NCI-H524 treated with DMSO at 0.1 percent for 48 hours (cell line): Measurements from ENCODE around the gene ARHGAP15.

Source experiments
- DNase-seq: peaks from one replicate; lab custom pipeline; 2025; lab: John Stamatoyannopoulos, UW

The ARHGAP15 gene

GRCh38 chr2:143225931-143226330, 96.7 kb downstream of the ARHGAP15 start:
- DNase-seq = no peak

- DNase-seq = no peak
Measured at GRCh38 chr2:143226714-143227541, 97.7 kb downstream of the ARHGAP15 start.

- no peak for DNase-seq
Measured at GRCh38 chr2:143229411-143229810, 100.2 kb downstream of the ARHGAP15 start.

DNA sequence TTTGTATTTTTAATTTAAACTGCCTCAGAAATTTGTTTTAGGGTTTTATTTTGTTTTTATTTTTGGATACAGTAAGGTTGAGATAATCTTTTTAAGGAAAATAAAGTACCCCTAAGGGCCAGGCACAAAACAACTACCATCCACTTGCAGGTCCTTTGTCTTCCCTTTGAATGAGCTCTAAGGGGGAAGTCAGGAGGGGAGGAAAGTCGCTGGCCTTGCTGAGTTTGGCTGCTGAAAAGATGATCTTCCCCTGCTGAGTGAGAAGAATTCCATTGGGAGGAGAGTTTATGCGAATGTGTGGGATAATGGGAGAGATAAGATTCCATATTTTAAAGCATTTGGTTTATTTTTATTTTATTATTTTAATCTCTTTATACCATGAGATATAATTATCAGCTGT, 100.7 kb downstream of the ARHGAP15 start:
- DNase-seq = no peak

DNA sequence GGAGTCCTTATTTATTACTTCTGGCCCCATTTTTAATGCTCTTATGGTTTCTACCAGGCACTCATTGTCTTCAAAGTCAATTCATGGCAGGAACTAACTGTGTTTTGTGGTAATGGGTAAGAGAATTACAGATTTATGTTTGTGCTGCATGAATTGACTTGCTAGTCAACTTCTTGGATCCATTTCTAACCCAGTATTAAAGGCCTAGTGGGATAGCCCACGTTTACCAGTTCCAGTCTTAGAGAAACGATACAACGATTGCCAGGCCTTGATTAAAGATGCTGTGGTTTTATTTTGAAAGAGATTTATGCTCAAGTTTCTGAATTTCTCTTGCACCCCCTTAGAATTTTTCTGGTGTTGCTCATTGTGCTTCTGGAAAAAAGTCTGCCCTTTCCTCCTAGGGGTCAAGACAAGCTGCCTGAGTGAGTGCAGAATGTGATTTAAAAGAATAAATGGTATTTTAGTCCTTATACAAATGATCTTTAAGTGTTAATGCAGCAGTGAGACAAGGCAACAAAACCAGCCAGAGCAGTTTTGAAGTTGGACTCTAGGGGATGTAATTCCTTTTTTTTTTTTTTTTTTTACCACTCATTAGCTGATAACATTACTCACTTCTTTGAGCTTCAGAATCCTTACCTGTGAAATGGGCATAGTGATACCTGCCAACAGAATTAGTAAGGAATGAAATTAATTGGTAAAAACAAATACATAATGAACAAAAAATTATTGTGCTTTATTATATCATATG, 101.5 kb downstream of the ARHGAP15 start:
- DNase-seq = no peak

DNA sequence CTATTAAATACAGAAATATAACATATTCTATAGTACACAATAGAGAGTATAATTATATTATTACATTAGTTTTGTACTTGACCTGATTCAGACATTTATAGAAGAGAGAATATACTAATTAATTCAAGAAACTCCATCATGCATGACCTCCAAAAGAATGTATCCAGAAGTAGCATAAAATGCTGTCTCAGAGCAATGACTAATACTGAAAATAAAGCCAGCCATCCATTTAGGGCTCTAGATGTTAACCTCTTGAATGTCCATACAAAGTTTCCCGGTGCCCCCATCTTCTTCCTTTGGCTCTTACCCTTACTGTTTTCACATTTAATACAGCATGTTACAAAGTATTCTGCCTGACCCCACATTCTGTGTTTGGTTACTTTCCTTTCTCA, 102.0 kb downstream of the ARHGAP15 start:
- no peak for DNase-seq

- no peak for DNase-seq
Measured at GRCh38 chr2:143237146-143237777, 108.0 kb downstream of the ARHGAP15 start.

- DNase-seq = no peak
Measured at GRCh38 chr2:143241403-143242088, 112.3 kb downstream of the ARHGAP15 start.

DNA sequence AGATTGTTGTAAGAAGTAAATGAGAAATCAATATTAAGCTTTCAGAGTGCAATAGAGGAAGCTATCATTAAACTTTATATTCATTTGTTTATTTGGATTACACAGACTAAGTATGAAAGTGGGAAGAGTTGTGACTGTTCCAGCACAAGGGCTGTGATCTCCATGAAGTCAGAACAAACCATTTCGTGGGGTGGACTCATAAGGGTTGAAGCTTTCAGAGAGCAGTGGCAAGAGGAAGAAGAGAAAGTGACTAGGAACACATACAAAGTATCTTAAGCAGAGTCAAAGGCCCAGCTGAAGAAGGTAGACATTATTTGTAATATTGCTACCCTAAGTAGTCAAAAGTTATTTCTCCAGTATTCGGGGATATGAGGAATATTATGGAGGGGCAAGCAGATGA, 117.0 kb downstream of the ARHGAP15 start:
- no peak for DNase-seq

GRCh38 chr2:143246815-143247744, 117.9 kb downstream of the ARHGAP15 start:
- no peak for DNase-seq

- no peak for DNase-seq
Measured at GRCh38 chr2:143248631-143249030, 119.4 kb downstream of the ARHGAP15 start.

- no peak for DNase-seq
Measured at GRCh38 chr2:143251681-143252080, 122.5 kb downstream of the ARHGAP15 start.

- DNase-seq = no peak
Measured at GRCh38 chr2:143252138-143252907, 123.1 kb downstream of the ARHGAP15 start.

- DNase-seq = no peak
Measured at GRCh38 chr2:143254110-143254509, 124.9 kb downstream of the ARHGAP15 start.

GRCh38 chr2:143255086-143255485, 125.9 kb downstream of the ARHGAP15 start:
- DNase-seq = no peak

- DNase-seq = no peak
Measured at GRCh38 chr2:143255899-143256298, 126.7 kb downstream of the ARHGAP15 start.

DNA sequence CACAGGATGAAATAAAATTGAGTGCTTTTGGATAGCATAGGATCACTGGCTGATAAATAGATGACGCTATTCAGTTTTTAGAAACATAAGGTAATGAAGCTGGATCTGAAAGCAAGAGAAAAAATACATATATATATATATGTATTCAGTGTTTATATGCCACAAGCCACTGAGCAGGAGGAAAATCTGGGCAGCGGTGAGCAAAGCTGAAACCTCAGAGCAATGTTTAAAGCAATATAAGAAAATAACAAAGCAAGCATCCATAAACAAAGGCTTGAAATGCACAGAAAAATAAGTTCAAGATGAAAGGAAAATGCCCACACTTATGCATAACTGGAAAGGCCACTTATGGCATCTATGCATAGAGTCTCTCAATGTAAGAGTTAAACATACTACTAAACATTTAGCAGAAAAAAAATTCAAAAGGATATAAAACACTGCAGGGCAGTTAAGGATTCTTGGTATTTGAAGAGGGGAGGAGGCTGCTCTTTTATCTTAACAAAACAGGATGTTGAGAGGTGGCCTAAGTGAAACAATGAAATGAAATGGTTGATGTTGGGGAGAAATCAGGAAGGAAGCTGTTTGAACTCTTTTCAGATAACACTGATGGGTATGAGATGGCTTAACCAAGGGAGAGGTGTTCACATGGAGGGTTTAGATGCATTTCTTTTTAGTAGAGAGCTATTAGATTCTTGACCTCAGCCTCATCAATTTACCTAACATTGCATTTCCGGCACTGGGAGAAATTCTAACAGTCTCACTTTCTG, 129.1 kb downstream of the ARHGAP15 start:
- DNase-seq = no peak

DNA sequence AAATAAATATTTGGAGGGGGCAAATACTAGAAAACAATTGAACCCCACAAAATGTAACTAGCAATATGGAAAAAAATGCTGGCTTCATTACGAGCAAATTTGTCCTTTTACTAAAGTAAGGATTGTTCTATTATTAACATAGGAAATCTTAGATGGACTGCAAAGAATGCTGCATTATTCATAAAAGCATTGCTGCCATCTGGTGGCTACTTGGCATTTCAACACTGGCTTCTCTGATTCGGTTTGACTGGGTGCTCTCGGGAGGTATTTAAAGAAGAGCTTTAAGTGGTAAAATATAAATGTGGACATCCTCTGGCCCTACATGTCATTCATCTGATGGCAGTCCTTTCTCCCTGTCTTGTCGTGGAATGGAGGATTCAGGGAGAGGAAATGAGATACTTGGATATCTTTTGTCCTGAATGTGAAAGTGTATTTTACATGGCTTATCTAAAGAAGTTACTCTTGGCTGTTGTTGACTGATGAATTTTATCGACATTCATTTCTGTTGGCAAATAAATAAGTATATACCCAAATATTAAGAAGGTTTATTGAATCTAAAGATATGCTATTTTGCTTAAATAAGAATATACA, 130.2 kb downstream of the ARHGAP15 start:
- no peak for DNase-seq

DNA sequence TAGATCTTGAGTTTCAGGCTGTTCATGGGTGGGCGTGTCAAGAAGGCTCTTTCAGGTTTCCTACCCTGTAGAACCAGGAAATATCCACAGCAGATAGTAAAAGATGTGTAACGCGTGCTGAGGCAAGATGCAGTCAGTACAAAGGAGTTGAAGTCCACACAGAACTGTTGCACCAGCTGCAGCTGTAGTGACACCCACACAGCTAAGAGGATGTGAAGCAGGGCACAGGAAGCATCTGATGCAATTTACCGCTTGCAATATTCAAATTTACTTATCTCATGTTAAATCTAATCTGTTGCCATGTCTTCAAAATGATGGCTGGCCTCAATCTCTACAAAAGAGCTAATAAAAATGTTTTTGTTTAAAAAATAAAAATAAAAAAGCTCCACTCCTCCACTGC, 132.8 kb downstream of the ARHGAP15 start:
- no peak for DNase-seq
